Hematopoietic multipotent progenitor cell treated with erythropoietin and hydrocortisone succinate and interleukin-3 and kit ligand, for 8 days (in vitro differentiated cells): ENCODE measurements around the gene CSNK2A1.

ENCODE experiments used
- DNase-seq: peaks from one replicate; pipeline ENCODE4 v3.0.0-alpha.2; 2015

CSNK2A1 gene

DNA sequence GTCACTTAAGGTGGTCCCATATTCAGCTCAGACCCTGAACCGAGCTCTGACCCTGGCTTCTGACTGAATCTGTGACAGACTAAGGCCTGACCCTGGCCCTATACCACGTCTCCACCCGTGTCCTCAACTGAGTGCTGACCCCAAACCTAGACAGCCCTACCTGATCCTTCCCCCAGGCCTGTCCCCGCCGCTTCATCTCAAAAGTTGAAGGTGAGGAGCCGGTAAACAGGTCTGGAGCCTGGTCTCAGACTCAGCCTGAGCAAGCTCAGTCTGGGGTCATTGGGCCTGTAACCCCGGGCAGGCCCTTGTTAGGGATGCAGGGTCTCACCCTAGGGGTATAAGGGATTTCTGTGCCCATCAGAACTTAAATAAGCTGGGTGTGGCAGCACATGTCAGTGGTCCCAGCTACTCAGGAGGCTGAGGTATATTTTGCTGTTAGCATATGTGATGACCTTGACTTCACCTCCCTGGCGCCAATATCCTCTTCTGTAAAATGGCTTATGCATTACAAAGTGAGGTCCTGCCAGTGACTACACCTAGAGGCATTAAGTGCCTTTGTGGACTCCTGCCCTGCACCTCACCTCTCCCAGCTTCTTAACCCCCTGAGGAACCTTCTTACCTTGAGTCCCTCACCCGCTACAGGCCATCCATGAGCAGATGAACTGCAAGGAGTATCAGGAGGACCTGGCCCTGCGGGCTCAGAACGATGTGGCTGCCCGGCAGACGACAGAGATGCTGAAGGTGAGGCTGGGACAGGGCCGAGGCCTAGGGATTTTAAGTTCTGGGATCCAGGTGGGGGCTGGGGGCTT is 115.5 kb downstream of the CSNK2A1 start:
- no peak for DNase-seq

DNA sequence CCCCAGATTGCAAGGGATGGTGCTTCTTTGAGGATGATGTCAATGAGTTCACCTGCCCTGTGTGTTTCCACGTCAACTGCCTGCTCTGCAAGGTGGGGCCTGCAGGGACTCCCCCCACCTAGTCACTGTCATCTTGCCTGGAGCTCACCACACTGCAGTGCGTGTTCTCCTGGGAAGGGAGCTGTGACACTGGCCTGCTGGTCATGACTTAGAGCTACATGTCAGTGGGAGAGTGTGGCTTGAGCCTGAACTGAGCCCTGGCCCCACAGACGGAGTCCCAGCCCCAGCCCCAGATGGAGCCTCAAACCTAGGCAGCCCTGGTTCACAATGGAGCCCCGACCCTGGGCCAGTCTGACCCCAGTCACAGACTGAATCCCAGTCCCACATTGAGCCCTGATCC is 116.2 kb downstream of the CSNK2A1 start:
- no peak for DNase-seq

DNA sequence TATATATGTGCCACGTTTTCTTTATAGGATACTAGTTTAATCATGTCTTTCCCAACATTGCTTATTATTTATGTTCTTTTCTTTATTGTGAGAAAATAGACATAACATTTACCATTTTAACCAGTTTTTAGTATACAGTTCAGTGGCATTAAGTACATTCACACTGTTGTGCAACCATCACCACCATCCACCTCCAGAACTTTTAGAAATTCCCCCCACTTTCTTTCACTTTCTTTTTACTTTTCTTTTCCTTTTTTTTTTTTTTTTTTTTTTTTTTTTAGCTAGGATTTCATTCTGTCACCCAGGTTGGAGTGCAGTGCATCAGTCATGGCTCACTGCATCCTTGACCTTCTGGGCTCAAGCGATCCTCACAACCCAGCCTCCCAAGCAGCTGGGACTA is 117.0 kb downstream of the CSNK2A1 start:
- no peak for DNase-seq
